Kidney epithelial cell (primary cell): ENCODE results near the gene DHRSX. TPM values are rescaled to one million over a fixed set of nuclear protein-coding genes. Genes with fewer than 3 reads are reported as not detected.

ENCODE experiments used
- DNase-seq: peaks from one replicate; pipeline ENCODE4 v3.0.0-alpha.2; 2010; ENCODE audit warnings: low read depth
- H3K27me3 ChIP-seq: 2 replicates; pipeline ENCODE4 v1.6.0; 2011; ENCODE audit warnings: low read length; ENCODE audit not compliant: control insufficient read depth, insufficient read depth
- H3K36me3 ChIP-seq: 2 replicates; pipeline ENCODE4 v1.5.1; 2011; ENCODE audit warnings: low read length; ENCODE audit not compliant: control insufficient read depth, insufficient read depth
- H3K4me3 ChIP-seq: 2 replicates; pipeline ENCODE4 v1.5.1; 2011; ENCODE audit warnings: low read depth, mild to moderate bottlenecking, control low read depth, low read length
- CTCF ChIP-seq: IDR thresholded peaks from 2 replicates; pipeline ENCODE4 v1.5.1; 2011; ENCODE audit warnings: mild to moderate bottlenecking, moderate library complexity, low read length, control low read depth, inconsistent platforms; ENCODE audit not compliant: insufficient read depth, poor library complexity, severe bottlenecking
- total RNA-seq: library from RNA; depleted of rRNA; stranded (reverse); fragments of >200 nt; gene quantifications from 2 replicates; pipeline ENCODE4 v1.2.3, GENCODE V29; 2015

Gene DHRSX
- total RNA-seq, 1 donor from 2014 or later: 31.2 TPM

GRCh38 chrX:2343413-2343812 is 157.4 kb downstream of the DHRSX start:
- no peak for TF ChIP-seq CTCF
- Histone ChIP-seq H3K4me3 (no peak overlapping the region), H3K36me3 (no peaks in the 10 kb centered on the region), H3K27me3 (no peaks in the 10 kb centered on the region)
- DNase-seq: no peak

- Histone ChIP-seq H3K27me3 (no peaks in the 10 kb centered on the region), H3K4me3 (no peak overlapping the region), H3K36me3 (no peaks in the 10 kb centered on the region)
- DNase-seq: no peak
- TF ChIP-seq CTCF: no peak
Measured at GRCh38 chrX:2342874-2343273, 157.9 kb downstream of the DHRSX start.

DNA sequence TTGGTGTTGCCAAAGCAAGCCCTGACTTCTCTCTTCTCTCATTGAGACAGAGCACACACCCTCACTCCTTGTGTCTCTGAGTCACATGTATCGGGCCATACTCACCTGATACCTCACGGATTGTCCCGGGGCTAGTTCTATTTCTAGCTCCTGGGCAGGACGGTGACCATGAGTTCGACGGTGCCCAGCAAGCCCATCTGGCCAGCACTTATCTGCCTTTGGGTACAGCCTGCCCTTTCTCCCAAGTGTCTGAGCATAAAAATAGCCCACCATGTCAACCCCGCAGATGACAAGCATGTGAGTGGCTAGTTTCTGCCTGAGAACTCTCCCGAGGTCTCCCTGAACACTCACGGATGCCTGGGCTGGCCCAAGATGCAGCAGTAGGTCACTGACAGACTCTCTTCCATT is 158.5 kb downstream of the DHRSX start:
- DNase-seq: no peak
- Histone ChIP-seq H3K4me3 (no peak overlapping the region), H3K36me3 (no peaks in the 10 kb centered on the region), H3K27me3 (no peaks in the 10 kb centered on the region)
- TF ChIP-seq CTCF: no peak

DNA sequence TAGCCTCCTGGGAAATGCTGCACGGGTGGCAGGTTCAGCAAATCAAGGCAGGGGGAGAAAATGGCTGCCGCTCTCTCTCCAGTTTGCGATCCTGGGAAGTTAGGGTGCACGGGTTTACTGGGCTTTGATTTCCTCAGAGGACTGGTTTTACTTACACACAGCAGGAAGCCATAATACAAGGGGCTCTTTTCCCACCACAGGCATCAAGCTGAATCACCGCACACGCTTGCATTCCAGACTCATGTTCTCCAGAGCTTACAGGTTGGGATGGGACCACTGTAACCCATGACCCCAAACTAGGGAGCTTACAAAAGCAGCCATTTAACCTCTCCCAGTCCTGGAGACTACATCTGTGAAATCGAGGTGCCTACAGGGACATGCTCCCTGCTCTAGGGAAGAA is 159.8 kb downstream of the DHRSX start:
- no peaks in the 10 kb centered on the region for H3K27me3 ChIP-seq
- H3K4me3 ChIP-seq: no peak overlapping the region
- DNase-seq: no peak
- no peaks in the 10 kb centered on the region for H3K36me3 ChIP-seq
- no peak for TF ChIP-seq CTCF

DNA sequence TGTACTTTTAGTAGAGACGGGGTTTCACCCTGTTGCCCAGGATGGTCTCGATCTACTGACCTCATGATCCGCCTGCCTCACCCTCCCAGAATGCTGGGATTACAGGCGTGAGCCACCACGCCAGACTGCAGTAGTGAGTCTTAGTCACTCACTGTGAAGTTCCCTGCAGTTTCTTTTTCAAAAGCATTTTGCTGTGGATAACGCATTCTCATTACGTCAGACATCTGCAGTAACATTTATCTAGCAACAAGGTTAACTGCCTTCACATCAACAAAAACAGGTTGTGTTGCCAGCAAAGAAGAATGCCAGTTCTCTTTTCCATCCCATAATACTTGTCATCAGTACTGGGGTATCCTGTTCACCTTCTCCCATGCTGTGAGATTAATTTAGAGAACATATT is 164.6 kb downstream of the DHRSX start:
- Histone ChIP-seq H3K27me3 (no peaks in the 10 kb centered on the region), H3K4me3 (no peak overlapping the region), H3K36me3 (no peaks in the 10 kb centered on the region)
- TF ChIP-seq CTCF: no peak
- DNase-seq: no peak

DNA sequence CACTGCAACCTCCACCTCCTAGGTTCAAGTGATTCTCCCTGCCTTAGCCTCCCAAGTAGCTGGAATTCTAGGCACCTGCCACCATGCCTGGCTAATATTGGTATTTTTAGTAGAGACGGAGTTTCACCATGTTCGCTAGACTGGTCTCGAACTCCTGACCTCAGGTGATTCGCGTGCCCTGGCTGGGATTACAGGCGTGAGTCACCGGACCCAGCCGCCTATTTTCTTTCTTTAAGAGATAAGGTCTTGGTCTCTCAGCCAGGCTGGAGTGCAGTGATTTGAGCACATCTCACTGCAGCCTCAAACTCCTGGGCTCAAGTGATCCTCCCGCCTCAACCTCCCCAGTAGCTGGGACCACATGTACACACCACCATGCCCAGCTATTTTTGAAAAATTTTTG is 166.5 kb downstream of the DHRSX start:
- Histone ChIP-seq H3K4me3 (no peak overlapping the region), H3K36me3 (no peaks in the 10 kb centered on the region), H3K27me3 (no peaks in the 10 kb centered on the region)
- TF ChIP-seq CTCF: no peak
- no peak for DNase-seq
